ENCODE measurements around the gene GRM5. TPM values are rescaled to one million over a fixed set of nuclear protein-coding genes. Genes with fewer than 3 reads are reported as not detected.

GRM5 gene
- total RNA-seq, 2 donors from 2014 or later, result not detected

GRCh38 chr11:88831303-88831890, 234.4 kb downstream of the GRM5 start:
- peaks cover 7% of the 10 kb centered on the region for H3K9me3 Mint-ChIP-seq
- H3K36me3 Mint-ChIP-seq (ENCODE audit: low read depth), result no peaks in the 10 kb centered on the region
- H3K27ac Mint-ChIP-seq, result no peak overlapping the region
- H3K4me1 Mint-ChIP-seq, result no peaks in the 10 kb centered on the region
- H3K27me3 Mint-ChIP-seq, result no peaks in the 10 kb centered on the region
- ATAC-seq (replicated peaks), result no peak
- no peak overlapping the region for H3K4me3 Mint-ChIP-seq

- H3K4me1 Mint-ChIP-seq, result no peaks in the 10 kb centered on the region
- peaks cover 7% of the 10 kb centered on the region for H3K9me3 Mint-ChIP-seq
- no peaks in the 10 kb centered on the region for H3K36me3 Mint-ChIP-seq (ENCODE audit: low read depth)
- ATAC-seq (replicated peaks), result no peak
- H3K27ac Mint-ChIP-seq, result no peak overlapping the region
- H3K27me3 Mint-ChIP-seq, result no peaks in the 10 kb centered on the region
- no peak overlapping the region for H3K4me3 Mint-ChIP-seq
Measured at GRCh38 chr11:88827018-88827676, 238.6 kb downstream of the GRM5 start.

DNA sequence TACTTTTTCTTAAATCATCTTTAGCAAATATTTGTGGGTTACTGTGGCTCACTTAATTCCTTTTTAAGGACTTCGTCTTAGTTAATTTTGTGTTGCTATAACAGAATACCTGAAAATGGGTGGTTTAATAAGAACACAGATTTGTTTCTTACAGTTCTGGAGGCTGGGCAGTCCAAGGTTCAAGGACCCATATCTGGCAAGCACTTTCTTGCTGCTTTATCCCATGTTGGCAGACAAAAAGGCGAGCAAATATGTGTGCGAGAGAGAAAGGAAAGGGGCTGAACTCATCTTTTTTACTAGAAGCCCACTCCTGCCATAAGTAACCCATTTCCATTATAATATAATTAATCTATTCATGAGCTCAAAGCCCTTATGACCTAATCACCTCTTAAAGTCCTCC, 246.2 kb downstream of the GRM5 start:
- no peak overlapping the region for H3K27ac Mint-ChIP-seq
- H3K27me3 Mint-ChIP-seq, result no peaks in the 10 kb centered on the region
- H3K9me3 Mint-ChIP-seq, result no peaks in the 10 kb centered on the region
- no peak for ATAC-seq (replicated peaks)
- H3K36me3 Mint-ChIP-seq (ENCODE audit: low read depth), result no peaks in the 10 kb centered on the region
- no peak overlapping the region for H3K4me3 Mint-ChIP-seq
- no peaks in the 10 kb centered on the region for H3K4me1 Mint-ChIP-seq

GRCh38 chr11:88818978-88819377, 246.8 kb downstream of the GRM5 start:
- H3K27ac Mint-ChIP-seq, result no peak overlapping the region
- H3K4me1 Mint-ChIP-seq, result no peaks in the 10 kb centered on the region
- no peak for ATAC-seq (replicated peaks)
- no peaks in the 10 kb centered on the region for H3K36me3 Mint-ChIP-seq (ENCODE audit: low read depth)
- no peak overlapping the region for H3K4me3 Mint-ChIP-seq
- H3K27me3 Mint-ChIP-seq, result no peaks in the 10 kb centered on the region
- no peaks in the 10 kb centered on the region for H3K9me3 Mint-ChIP-seq

DNA sequence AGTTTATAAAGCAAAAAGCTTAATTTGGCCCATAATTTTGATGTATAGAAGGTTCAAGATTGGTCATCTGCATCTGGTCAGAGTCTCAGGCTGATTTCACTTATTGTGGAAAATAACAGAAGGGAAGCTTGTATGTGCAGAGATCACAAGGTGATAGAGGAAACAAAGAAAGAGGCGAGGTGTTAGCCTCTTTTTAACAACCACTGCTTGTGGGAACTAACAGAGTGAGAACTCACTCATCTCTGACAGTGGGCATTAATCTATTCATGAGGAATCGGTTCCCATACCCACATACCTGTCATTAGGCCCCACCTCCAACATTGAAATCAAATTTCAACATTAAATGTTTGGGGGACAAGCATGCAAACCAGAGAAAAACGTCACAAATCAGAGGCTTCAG, 250.3 kb downstream of the GRM5 start:
- ATAC-seq (replicated peaks), result no peak
- no peaks in the 10 kb centered on the region for H3K9me3 Mint-ChIP-seq
- no peaks in the 10 kb centered on the region for H3K27me3 Mint-ChIP-seq
- H3K4me1 Mint-ChIP-seq, result no peaks in the 10 kb centered on the region
- no peak overlapping the region for H3K4me3 Mint-ChIP-seq
- H3K27ac Mint-ChIP-seq, result no peak overlapping the region
- H3K36me3 Mint-ChIP-seq (ENCODE audit: low read depth), result no peaks in the 10 kb centered on the region

GRCh38 chr11:88814076-88814475, 251.7 kb downstream of the GRM5 start:
- H3K36me3 Mint-ChIP-seq (ENCODE audit: low read depth), result no peaks in the 10 kb centered on the region

DNA sequence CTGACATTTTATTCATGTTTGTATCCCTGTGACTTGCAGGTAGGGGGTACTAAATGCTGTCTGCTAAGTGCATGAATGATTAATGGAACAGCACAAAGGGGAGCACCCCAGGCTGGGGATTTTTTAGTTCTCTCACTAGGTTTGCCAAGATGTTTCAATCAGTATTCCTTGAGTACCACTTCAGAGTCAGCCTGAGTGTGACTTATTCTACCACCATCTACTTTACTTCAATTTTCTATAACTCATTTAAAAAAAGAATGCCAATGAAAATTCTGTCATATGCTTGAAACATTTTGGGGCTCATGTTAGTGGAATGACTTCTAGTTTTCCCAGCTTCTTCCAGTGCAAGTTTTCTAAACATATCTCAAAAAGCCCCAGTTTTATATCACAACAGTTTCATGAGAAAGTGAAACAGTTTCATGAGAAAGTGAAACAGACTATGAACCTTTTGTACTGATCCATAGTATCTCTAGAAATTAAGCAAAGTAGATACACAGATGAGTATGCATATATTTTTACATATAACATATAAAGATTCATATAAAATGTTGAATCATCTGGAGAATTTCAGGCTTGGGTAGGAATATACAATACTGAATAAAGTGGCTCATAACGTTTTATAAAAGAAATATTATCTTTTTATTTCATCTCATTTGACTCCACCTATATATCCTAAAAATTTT, 252.4 kb downstream of the GRM5 start:
- Mint-ChIP-seq H3K27ac (no peak overlapping the region), H3K4me1 (no peaks in the 10 kb centered on the region), H3K4me3 (no peak overlapping the region), H3K36me3 (ENCODE audit: low read depth) (no peaks in the 10 kb centered on the region), H3K9me3 (no peaks in the 10 kb centered on the region), H3K27me3 (no peaks in the 10 kb centered on the region)
- peak; percentile 38 for ATAC-seq (replicated peaks)

More at GRCh38 chr11:88814076-88814475, 251.7 kb downstream of the GRM5 start:
- Mint-ChIP-seq H3K4me3 (no peak overlapping the region), H3K4me1 (no peaks in the 10 kb centered on the region), H3K9me3 (no peaks in the 10 kb centered on the region), H3K27me3 (no peaks in the 10 kb centered on the region), H3K27ac (no peak overlapping the region)
- ATAC-seq (replicated peaks), result no peak

DNA sequence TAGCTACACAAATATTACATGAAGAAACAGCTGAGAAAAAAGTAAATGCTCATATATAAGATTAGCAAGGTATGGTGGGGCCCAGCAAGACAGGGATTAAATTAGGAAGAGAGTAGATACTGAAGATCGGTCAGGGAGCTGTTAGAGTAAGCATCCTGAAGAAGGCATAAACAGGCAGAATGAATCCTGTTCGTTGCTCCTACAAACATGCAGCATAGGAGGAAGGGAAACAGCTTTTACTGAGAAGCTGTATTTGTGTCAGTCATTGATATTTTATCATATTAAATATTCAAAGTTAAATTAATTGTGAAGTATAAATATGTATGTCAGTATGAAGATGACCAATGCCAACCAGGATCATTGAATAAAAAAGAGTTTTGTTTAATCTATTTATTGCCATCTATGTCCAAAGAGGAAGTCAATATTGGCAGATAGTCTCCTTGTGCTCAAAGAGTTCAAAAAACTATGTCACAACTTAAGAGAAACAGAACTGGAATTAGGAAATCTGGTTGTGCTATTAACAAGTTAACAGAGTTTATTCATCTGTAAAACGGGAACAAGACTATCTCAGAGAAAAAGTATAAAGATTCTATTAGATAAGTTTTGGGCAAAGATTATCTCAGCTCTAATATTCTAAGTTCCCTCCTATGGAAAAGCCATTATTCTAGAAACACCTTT, 255.2 kb downstream of the GRM5 start:
- Mint-ChIP-seq H3K27me3 (no peaks in the 10 kb centered on the region), H3K27ac (no peak overlapping the region), H3K4me1 (no peaks in the 10 kb centered on the region), H3K9me3 (no peaks in the 10 kb centered on the region), H3K4me3 (no peak overlapping the region), H3K36me3 (ENCODE audit: low read depth) (no peaks in the 10 kb centered on the region)
- ATAC-seq (replicated peaks), result no peak

DNA sequence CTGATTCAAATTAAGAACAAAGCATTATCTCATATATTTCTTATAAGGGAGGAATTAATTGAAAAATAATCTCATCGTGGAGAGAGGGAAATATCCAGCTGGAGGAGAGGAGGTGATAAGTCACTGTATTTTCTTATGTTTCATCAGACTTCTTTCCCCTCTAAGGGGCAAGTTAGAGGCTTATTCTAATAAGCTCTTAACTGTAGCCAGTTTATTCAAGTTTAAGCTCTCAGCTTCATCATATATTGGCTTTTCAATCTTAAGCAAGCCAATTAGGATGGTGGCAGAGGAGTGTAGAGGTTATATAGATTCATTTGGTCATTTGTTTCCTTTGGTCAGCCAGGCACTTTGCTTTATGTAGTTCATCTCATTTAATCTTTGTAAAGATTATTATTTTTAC, 256.7 kb downstream of the GRM5 start:
- Mint-ChIP-seq H3K4me3 (no peak overlapping the region), H3K4me1 (no peaks in the 10 kb centered on the region), H3K9me3 (no peaks in the 10 kb centered on the region), H3K27ac (no peak overlapping the region), H3K36me3 (ENCODE audit: low read depth) (no peaks in the 10 kb centered on the region), H3K27me3 (no peaks in the 10 kb centered on the region)
- ATAC-seq (replicated peaks), result no peak

DNA sequence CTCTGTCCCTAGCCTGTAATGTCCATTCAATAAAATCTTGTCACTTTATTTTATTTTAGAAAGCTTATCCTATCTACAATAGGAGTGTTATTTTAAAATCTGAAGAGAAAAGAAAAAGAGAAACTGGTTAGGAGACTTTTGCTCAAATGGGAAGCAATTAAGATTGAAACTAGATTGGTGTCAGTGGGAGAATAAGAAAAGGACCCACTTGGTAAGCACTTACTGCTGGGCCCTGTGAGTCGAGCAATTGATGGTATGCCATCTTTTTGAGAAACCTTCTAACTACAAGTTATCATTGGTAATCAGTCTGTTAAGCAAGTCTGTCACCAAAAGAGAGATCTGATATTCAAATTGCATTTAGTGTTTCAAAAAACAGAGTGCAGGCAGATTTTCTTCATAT, 258.4 kb downstream of the GRM5 start:
- Mint-ChIP-seq H3K36me3 (ENCODE audit: low read depth) (no peaks in the 10 kb centered on the region), H3K27ac (no peak overlapping the region), H3K27me3 (no peaks in the 10 kb centered on the region), H3K4me1 (no peaks in the 10 kb centered on the region), H3K9me3 (no peaks in the 10 kb centered on the region), H3K4me3 (no peak overlapping the region)
- ATAC-seq (replicated peaks), result no peak

- ATAC-seq (replicated peaks), result no peak
- H3K4me3 Mint-ChIP-seq, result no peak overlapping the region
Measured at GRCh38 chr11:88806410-88806809, 259.4 kb downstream of the GRM5 start.

DNA sequence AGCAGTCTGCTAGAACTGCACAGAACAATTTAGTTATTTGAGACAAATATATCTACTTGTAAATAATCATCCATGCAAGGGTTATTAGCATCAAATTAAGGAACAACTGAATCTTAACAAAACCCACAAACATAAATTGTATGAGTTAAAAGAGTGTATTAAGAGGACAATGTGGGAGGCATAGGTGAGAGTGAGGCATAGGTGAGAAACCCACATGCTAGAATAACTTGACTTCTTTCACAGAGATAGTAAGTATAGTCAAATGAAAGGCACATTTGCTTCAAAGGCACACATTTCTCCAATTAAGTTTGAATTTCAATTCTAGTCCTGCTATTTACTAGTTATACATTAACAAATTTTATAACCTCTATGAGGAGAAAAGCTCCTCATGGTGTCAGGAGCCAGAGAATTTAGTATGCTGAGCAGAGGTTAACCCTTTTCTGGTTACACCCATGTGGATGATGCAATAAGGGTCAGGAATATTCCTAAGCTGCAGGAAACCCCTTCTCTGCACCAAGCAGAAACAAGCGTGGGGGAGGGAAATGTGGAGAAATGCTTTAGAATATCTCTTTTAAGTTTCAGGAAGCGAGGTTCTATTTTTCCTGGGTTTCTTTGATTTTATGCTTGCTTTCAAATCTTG, 264.2 kb downstream of the GRM5 start:
- ATAC-seq (replicated peaks), result no peak

More at GRCh38 chr11:88806410-88806809, 259.4 kb downstream of the GRM5 start:
- Mint-ChIP-seq H3K27me3 (no peaks in the 10 kb centered on the region), H3K4me1 (no peaks in the 10 kb centered on the region), H3K27ac (no peak overlapping the region), H3K36me3 (ENCODE audit: low read depth) (no peaks in the 10 kb centered on the region), H3K9me3 (no peaks in the 10 kb centered on the region)

DNA sequence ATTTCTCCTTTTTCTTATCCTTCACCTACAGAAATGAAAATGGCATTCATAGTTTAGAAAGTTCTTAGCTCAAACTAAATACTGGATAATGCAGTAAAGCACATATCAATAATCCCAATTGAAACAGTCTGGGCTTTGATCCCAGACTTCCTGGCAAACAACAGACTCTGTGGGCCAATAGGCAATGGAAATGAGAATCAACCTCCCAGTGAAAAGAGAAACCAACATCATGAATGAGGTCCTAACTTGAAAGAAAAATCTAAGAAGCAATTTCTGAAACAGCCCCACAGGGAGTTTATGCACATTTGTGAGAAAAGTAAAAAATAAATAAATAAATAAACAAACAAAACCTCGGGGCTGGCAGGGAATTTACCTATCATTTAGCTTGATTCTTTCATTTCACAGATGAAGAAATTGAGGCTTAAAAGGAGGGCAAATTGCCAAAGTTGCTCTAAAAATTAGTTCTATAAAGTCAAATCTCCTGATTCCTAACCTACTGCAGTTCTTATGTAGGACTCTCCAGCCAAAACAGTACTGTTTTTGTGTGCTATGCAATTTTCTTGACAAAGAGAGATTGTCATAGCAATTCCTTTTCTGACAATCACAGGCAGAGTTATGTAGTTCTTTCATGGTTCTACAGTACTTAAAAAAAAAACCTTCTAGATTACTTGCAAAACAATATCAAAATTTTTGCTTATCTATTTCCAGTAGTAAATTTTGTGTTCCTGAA, 265.8 kb downstream of the GRM5 start:
- Mint-ChIP-seq H3K27me3 (no peaks in the 10 kb centered on the region), H3K4me3 (no peak overlapping the region), H3K9me3 (no peaks in the 10 kb centered on the region), H3K4me1 (no peaks in the 10 kb centered on the region), H3K27ac (no peak overlapping the region), H3K36me3 (ENCODE audit: low read depth) (no peaks in the 10 kb centered on the region)
- no peak for ATAC-seq (replicated peaks)

More for the DNA sequence above, 264.2 kb downstream of the GRM5 start:
- Mint-ChIP-seq H3K4me1 (no peaks in the 10 kb centered on the region), H3K9me3 (no peaks in the 10 kb centered on the region), H3K27ac (no peak overlapping the region), H3K36me3 (ENCODE audit: low read depth) (no peaks in the 10 kb centered on the region), H3K4me3 (no peak overlapping the region), H3K27me3 (no peaks in the 10 kb centered on the region)

DNA sequence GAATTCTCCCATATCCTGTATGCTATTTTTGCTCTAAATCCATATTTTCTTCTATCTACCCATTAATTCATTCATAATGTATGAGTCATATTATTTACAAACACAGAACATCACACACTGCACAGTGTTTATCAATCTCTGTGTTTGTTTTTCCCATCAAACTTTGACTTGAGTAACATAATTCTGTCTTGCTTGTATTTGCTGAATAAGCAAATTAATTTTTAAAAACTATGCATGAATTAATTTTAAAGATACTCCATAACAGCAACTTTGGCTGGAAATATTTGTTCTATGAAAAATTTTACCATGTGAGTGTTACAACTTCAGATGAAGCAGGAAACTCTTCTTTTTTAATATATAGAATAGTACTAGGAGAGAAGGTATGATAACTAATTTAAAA, 275.6 kb downstream of the GRM5 start:
- Mint-ChIP-seq H3K27me3 (no peaks in the 10 kb centered on the region), H3K4me1 (no peaks in the 10 kb centered on the region), H3K4me3 (no peak overlapping the region), H3K36me3 (ENCODE audit: low read depth) (no peaks in the 10 kb centered on the region), H3K27ac (no peak overlapping the region), H3K9me3 (peaks cover 3% of the 10 kb centered on the region)
- ATAC-seq (replicated peaks), result no peak
